Endodermal cell (in vitro differentiated cells): ENCODE data around the gene BNIPL. TPM values are rescaled to one million over a fixed set of nuclear protein-coding genes. Genes with fewer than 3 reads are reported as not detected.

ENCODE experiments used
- DNase-seq: peaks from one replicate; pipeline ENCODE4 v3.0.0-alpha.2; 2017
- H3K27ac ChIP-seq: 2 replicates; pipeline ENCODE4 v1.5.1; 2013; ENCODE audit warnings: mild to moderate bottlenecking, low read depth, low read length, moderate library complexity
- H3K27me3 ChIP-seq: 2 replicates; pipeline ENCODE4 v1.6.1; 2013; ENCODE audit warnings: mild to moderate bottlenecking, low read length, moderate library complexity; ENCODE audit not compliant: insufficient read depth, control insufficient read depth, poor library complexity, severe bottlenecking
- H3K36me3 ChIP-seq: 2 replicates; pipeline ENCODE4 v1.7.0; 2013; ENCODE audit warnings: mild to moderate bottlenecking, low read length, moderate library complexity; ENCODE audit not compliant: control insufficient read depth, insufficient read depth
- H3K4me1 ChIP-seq: one replicate; pipeline ENCODE4 v1.7.0; 2013; ENCODE audit warnings: low read length; ENCODE audit not compliant: control insufficient read depth, insufficient read depth
- H3K4me3 ChIP-seq: 2 replicates; pipeline ENCODE4 v1.5.1; 2013; ENCODE audit warnings: mild to moderate bottlenecking, low read length, moderate library complexity
- H3K9ac ChIP-seq: 2 replicates; pipeline ENCODE4 v1.6.1; 2013; ENCODE audit warnings: mild to moderate bottlenecking, low read length, moderate library complexity; ENCODE audit not compliant: poor library complexity, severe bottlenecking; ENCODE audit errors: extremely low read depth
- H3K9me3 ChIP-seq: 2 replicates; pipeline ENCODE4 v1.6.1; 2013; ENCODE audit warnings: mild to moderate bottlenecking, low read length, moderate library complexity; ENCODE audit not compliant: control insufficient read depth
- H3K27ac Mint-ChIP-seq: 2 replicates; pipeline ENCODE4 v1.8.0; 2020; ENCODE audit warnings: mixed read lengths
- H3K27me3 Mint-ChIP-seq: 2 replicates; pipeline ENCODE4 v1.8.0; 2021; ENCODE audit warnings: mild to moderate bottlenecking, mixed read lengths; ENCODE audit not compliant: insufficient read depth
- H3K36me3 Mint-ChIP-seq: 2 replicates; pipeline ENCODE4 v1.8.0; 2020; ENCODE audit warnings: low read depth, mixed read lengths
- H3K4me1 Mint-ChIP-seq: 2 replicates; pipeline ENCODE4 v1.8.0; 2020; ENCODE audit warnings: mixed read lengths
- H3K4me3 Mint-ChIP-seq: 2 replicates; pipeline ENCODE4 v1.8.0; 2020; ENCODE audit warnings: mild to moderate bottlenecking, moderate library complexity, mixed read lengths
- H3K9me3 Mint-ChIP-seq: 2 replicates; pipeline ENCODE4 v1.8.0; 2020; ENCODE audit warnings: mild to moderate bottlenecking, mixed read lengths
- CTCF ChIP-seq: fragments of 200-600 bp; sonication (generic); conservative IDR thresholded peaks from 2 replicates; pipeline ENCODE4 v1.5.0; 2021; ENCODE audit warnings: antibody characterized with exemption, mild to moderate bottlenecking
- WGBS, 2 experiments: methylation state at CpG; one replicate each; pipeline versions ENCODE4 v1.1.5 to v1.1.7; 2013; ENCODE audit warnings: missing lambda C conversion rate in 2 of 2, mixed read lengths in 1 of 2; ENCODE audit not compliant: insufficient coverage in 1 of 2, insufficient read length in 1 of 2; 5-methylcytosine and 5-hydroxymethylcytosine counted together
- total RNA-seq, 2 donors: library from RNA; stranded (reverse); fragmentation: NEBNext Ultra II Directional in 1 of 2; extraction: Animal tissue kit (Norgen Biotek cat#: 25700) in 1 of 2; gene quantifications; 2 replicates in 1 of 2; 3 replicates in 1 of 2; pipeline ENCODE4 v1.2.1, GENCODE V29; 2021

The BNIPL gene
- total RNA-seq, 2 donors from 2014 or later: 1.6 to 2.9 TPM

DNA sequence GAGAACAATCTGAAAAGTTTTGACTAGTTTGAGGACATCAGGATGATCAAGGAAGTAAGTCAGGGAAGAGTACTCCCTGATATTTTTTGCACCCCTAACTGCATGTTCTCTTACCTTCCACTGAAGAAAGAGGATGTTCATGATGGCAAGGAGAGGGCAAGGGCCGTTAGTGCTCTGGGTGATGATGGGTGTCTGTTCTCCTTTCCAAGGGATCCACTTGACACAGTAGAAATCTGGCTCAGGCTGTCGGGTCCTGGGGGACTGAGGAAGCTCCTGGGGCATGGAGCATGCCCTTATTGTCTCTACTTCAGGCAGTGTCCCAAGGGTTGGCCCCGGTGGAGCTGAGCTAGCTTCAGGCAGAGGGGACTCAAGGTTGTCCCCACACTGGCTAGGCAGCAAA is 34.3 kb upstream of the BNIPL start:
- H3K27me3 Mint-ChIP-seq: no peaks in the 10 kb centered on the region
- Histone ChIP-seq H3K9me3 (no peaks in the 10 kb centered on the region), H3K4me3 (no peak overlapping the region), H3K27me3 (no peaks in the 10 kb centered on the region), H3K9ac (no peak overlapping the region), H3K27ac (no peak overlapping the region), H3K36me3 (no peaks in the 10 kb centered on the region), H3K4me1 (peaks cover 2% of the 10 kb centered on the region)
- 96 to 100% methylated on average over 1 to 3 of the region's 3 CpGs for WGBS, 2 experiments
- no peaks in the 10 kb centered on the region for H3K9me3 Mint-ChIP-seq
- no peak for DNase-seq
- peaks cover 21% of the 10 kb centered on the region for H3K4me1 Mint-ChIP-seq
- no peak overlapping the region for H3K27ac Mint-ChIP-seq
- H3K4me3 Mint-ChIP-seq: no peak overlapping the region
- no peaks in the 10 kb centered on the region for H3K36me3 Mint-ChIP-seq
- no peak for TF ChIP-seq CTCF

GRCh38 chr1:151002611-151003010 is 33.8 kb upstream of the BNIPL start:
- Mint-ChIP-seq H3K27ac (no peak overlapping the region), H3K4me1 (peaks cover 25% of the 10 kb centered on the region), H3K9me3 (no peaks in the 10 kb centered on the region), H3K27me3 (no peaks in the 10 kb centered on the region), H3K4me3 (no peak overlapping the region), H3K36me3 (no peaks in the 10 kb centered on the region)
- Histone ChIP-seq H3K4me3 (no peak overlapping the region), H3K9ac (no peak overlapping the region), H3K4me1 (peaks cover 3% of the 10 kb centered on the region), H3K36me3 (no peaks in the 10 kb centered on the region), H3K27me3 (no peaks in the 10 kb centered on the region), H3K9me3 (no peaks in the 10 kb centered on the region), H3K27ac (no peak overlapping the region)
- DNase-seq: no peak
- WGBS, 2 experiments: 89 to 92% methylated on average over 2 of the region's 2 CpGs
- no peak for TF ChIP-seq CTCF

DNA sequence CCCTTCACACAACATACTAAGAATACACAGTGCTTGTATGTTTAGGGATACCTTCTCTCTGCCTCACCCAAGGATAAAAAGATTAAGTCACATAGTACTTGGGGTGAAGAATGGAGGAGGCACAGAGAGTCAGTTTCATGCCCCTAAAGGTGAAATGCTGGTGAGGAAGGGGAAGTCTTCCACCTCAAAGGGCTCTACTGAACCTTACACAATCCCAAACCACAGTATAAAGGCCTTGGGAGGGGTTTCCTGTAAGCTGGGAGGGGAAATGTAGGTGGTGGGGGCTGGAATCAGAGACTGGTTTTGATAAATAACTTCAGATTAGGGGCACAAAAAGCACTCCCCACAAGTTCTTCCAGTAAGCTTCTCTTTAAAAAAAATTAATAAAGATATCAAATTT is 33.2 kb upstream of the BNIPL start:
- no peak overlapping the region for H3K27ac ChIP-seq
- no peaks in the 10 kb centered on the region for H3K27me3 Mint-ChIP-seq
- H3K4me3 Mint-ChIP-seq: no peak overlapping the region
- no peaks in the 10 kb centered on the region for H3K9me3 ChIP-seq
- no peak overlapping the region for H3K27ac Mint-ChIP-seq
- no peak for TF ChIP-seq CTCF
- H3K4me1 Mint-ChIP-seq: peaks cover 30% of the 10 kb centered on the region
- no peaks in the 10 kb centered on the region for H3K36me3 ChIP-seq
- DNase-seq: no peak
- no peak overlapping the region for H3K9ac ChIP-seq
- H3K36me3 Mint-ChIP-seq: no peaks in the 10 kb centered on the region
- no peak overlapping the region for H3K4me3 ChIP-seq
- no peaks in the 10 kb centered on the region for H3K9me3 Mint-ChIP-seq
- H3K27me3 ChIP-seq: no peaks in the 10 kb centered on the region
- H3K4me1 ChIP-seq: peaks cover 3% of the 10 kb centered on the region
